ENCODE results near the gene ZNF239. TPM values are rescaled to one million over a fixed set of nuclear protein-coding genes. Genes with fewer than 3 reads are reported as not detected.
"Not testable (repeated sequence)": the region's sequence is repeated elsewhere in the genome, so short reads cannot be mapped to it uniquely, and the experiment has no call there.

The ZNF239 gene
- total and polyA plus RNA-seq, 2 of the 4 experiments (the other 2 are of a cell fraction), result 7.4 to 12.7 TPM

GRCh38 chr10:43557214-43557613, 17.2 kb downstream of the ZNF239 start:
- no peak for TF ChIP-seq CTCF (conservative IDR thresholded peaks at IDR 0.05; ENCODE audit: low read depth, low read length)
- TF ChIP-seq NFE2L2 (IDR thresholded peaks at IDR 0.05; ENCODE audit: low read depth, low read length), result no peak
- TF ChIP-seq BHLHE40 (IDR thresholded peaks at IDR 0.05; ENCODE audit: low read depth, low read length), result no peak
- TF ChIP-seq MAFK (IDR thresholded peaks at IDR 0.05; ENCODE audit: low read depth, low read length), result no peak
- H3K4me2 ChIP-seq (ENCODE audit: low read depth, low read length), result no peak overlapping the region
- no peak overlapping the region for H3K27ac ChIP-seq (ENCODE audit: insufficient read depth, low read length)
- H3K18ac ChIP-seq (ENCODE audit: low read depth, low read length), result no peak overlapping the region
- no peak overlapping the region for H3K23ac ChIP-seq (ENCODE audit: low read depth, low read length)
- BruUV-seq (replicated peaks), result no TSS peak
- ATAC-seq (ENCODE audit: low read depth) (no peak), DNase-seq (no peak)
- no peaks in the 10 kb centered on the region for H3K27me3 ChIP-seq (ENCODE audit: control insufficient read depth, insufficient read depth, low read length)
- CTCF ChIA-PET, result no interaction called here
- dilution Hi-C loops (cut with HindIII; ENCODE audit: low sequenced_read_pairs, unreplicated experiment) (no loop called here), intact Hi-C loops (cut with micrococcal nuclease) (no loop called here), in situ Hi-C loops (cut with MboI; ENCODE audit: low sequenced_read_pairs) (no loop called here)
- no peak overlapping the region for H3K4me3 ChIP-seq (ENCODE audit: insufficient read depth, low read depth, low read length)
- H4K8ac ChIP-seq (ENCODE audit: low read depth in 2 of 2, low read length in 2 of 2), result no peak overlapping the region
- H4K20me1 ChIP-seq (ENCODE audit: insufficient read depth, low read length), result no peaks in the 10 kb centered on the region
- H2BK120ac ChIP-seq (ENCODE audit: low read depth, low read length), result no peak overlapping the region
- no peak overlapping the region for H3K4ac ChIP-seq (ENCODE audit: low read depth, low read length)
- no peak overlapping the region for H2AK5ac ChIP-seq (ENCODE audit: low read depth, low read length)
- H2AK9ac ChIP-seq (replicated peaks; ENCODE audit: low read depth, low read length, poor library complexity), result no peak overlapping the region
- peaks cover 14% of the 10 kb centered on the region for H3K36me3 ChIP-seq (ENCODE audit: control insufficient read depth, insufficient read depth, low read length)
- H3K9me3 ChIP-seq (ENCODE audit: control insufficient read depth, insufficient read depth, low read length), result peaks cover 19% of the 10 kb centered on the region
- no peaks in the 10 kb centered on the region for H3K9me1 ChIP-seq (ENCODE audit: insufficient read depth, low read length)
- no peak overlapping the region for H2BK15ac ChIP-seq (ENCODE audit: low read depth, low read length)
- no peaks in the 10 kb centered on the region; a peak in 1 of 4 replicates for H3K79me1 ChIP-seq (ENCODE audit: low read depth in 1 of 2, low read length in 2 of 2)
- no peak overlapping the region for H3K14ac ChIP-seq (replicated peaks; ENCODE audit: low read depth, low read length)
- H2BK5ac ChIP-seq (ENCODE audit: low read depth, low read length, poor library complexity, severe bottlenecking), result no peak overlapping the region
- H4K91ac ChIP-seq (ENCODE audit: insufficient read depth, low read depth, low read length), result no peak overlapping the region
- no CpG with 5 or more reads among the region's 4 CpGs for WGBS, 2 experiments (ENCODE audit: extremely low coverage in 2 of 2, insufficient read length in 1 of 2)
- POLR2A ChIA-PET (ENCODE audit: unreplicated experiment), result no interaction called here
- no peak overlapping the region for H2BK20ac ChIP-seq (ENCODE audit: low read depth, low read length)
- H4K5ac ChIP-seq (ENCODE audit: low read depth, low read length), result no peak overlapping the region
- no peak overlapping the region for H3K56ac ChIP-seq (ENCODE audit: extremely low read depth, insufficient read depth, low read length)
- H3K9ac ChIP-seq (ENCODE audit: low read depth, low read length), result no peak overlapping the region
- H3K4me1 ChIP-seq (ENCODE audit: control insufficient read depth, insufficient read depth, low read length), result no peaks in the 10 kb centered on the region
- H2AFZ ChIP-seq (replicated peaks; ENCODE audit: low read length, poor library complexity), result no peak overlapping the region

GRCh38 chr10:43543746-43544145, 30.7 kb downstream of the ZNF239 start:
- H2AK5ac ChIP-seq (ENCODE audit: low read depth, low read length); H3K36me3 ChIP-seq (ENCODE audit: control insufficient read depth, insufficient read depth, low read length); intact Hi-C loops (cut with micrococcal nuclease); H3K4me1 ChIP-seq (ENCODE audit: control insufficient read depth, insufficient read depth, low read length); H2BK15ac ChIP-seq (ENCODE audit: low read depth, low read length); H3K18ac ChIP-seq (ENCODE audit: low read depth, low read length); H3K79me1 ChIP-seq (ENCODE audit: low read depth in 1 of 2, low read length in 2 of 2); DNase-seq; H3K4ac ChIP-seq (ENCODE audit: low read depth, low read length); POLR2A ChIA-PET (ENCODE audit: unreplicated experiment); H2AK9ac ChIP-seq (replicated peaks; ENCODE audit: low read depth, low read length, poor library complexity); H3K27me3 ChIP-seq (ENCODE audit: control insufficient read depth, insufficient read depth, low read length); H2BK120ac ChIP-seq (ENCODE audit: low read depth, low read length); dilution Hi-C loops (cut with HindIII; ENCODE audit: low sequenced_read_pairs, unreplicated experiment); H4K5ac ChIP-seq (ENCODE audit: low read depth, low read length); H4K8ac ChIP-seq (ENCODE audit: low read depth in 2 of 2, low read length in 2 of 2); H3K56ac ChIP-seq (ENCODE audit: extremely low read depth, insufficient read depth, low read length); H3K14ac ChIP-seq (replicated peaks; ENCODE audit: low read depth, low read length); H3K9ac ChIP-seq (ENCODE audit: low read depth, low read length); H3K4me3 ChIP-seq (ENCODE audit: insufficient read depth, low read depth, low read length); H2BK20ac ChIP-seq (ENCODE audit: low read depth, low read length); H3K27ac ChIP-seq (ENCODE audit: insufficient read depth, low read length); H3K23ac ChIP-seq (ENCODE audit: low read depth, low read length); in situ Hi-C loops (cut with MboI; ENCODE audit: low sequenced_read_pairs); ATAC-seq (ENCODE audit: low read depth); H3K9me3 ChIP-seq (ENCODE audit: control insufficient read depth, insufficient read depth, low read length); BruUV-seq (replicated peaks); H2AFZ ChIP-seq (replicated peaks; ENCODE audit: low read length, poor library complexity); H3K4me2 ChIP-seq (ENCODE audit: low read depth, low read length); H3K9me1 ChIP-seq (ENCODE audit: insufficient read depth, low read length); H4K91ac ChIP-seq (ENCODE audit: insufficient read depth, low read depth, low read length); CTCF ChIA-PET; H2BK5ac ChIP-seq (ENCODE audit: low read depth, low read length, poor library complexity, severe bottlenecking); H4K20me1 ChIP-seq (ENCODE audit: insufficient read depth, low read length): not testable (repeated sequence)
- WGBS, 2 experiments (ENCODE audit: extremely low coverage in 2 of 2, insufficient read length in 1 of 2), result no CpG with 5 or more reads among the region's 11 CpGs

Data from IMR-90 (cell line).